H1 (cell line): Measurements from ENCODE around the gene ZNF532. TPM values are rescaled to one million over a fixed set of nuclear protein-coding genes. Genes with fewer than 3 reads are reported as not detected.
A peak's percentile ranks its signal among the peaks of the same experiment; 100 is the strongest.

Source experiments
- ATF2 ChIP-seq: IDR thresholded peaks from 2 replicates; pipeline ENCODE4 v1.6.1; 2012; ENCODE audit warnings: low read length, inconsistent platforms
- CHD2 ChIP-seq: IDR thresholded peaks from 2 replicates; pipeline ENCODE4 v1.6.1; 2012; ENCODE audit warnings: low read length, improper control_type of control experiment
- GTF2F1 ChIP-seq: IDR thresholded peaks from 2 replicates; pipeline ENCODE4 v1.6.1; 2012; ENCODE audit warnings: low read depth, low read length, improper control_type of control experiment, borderline replicate concordance
- KDM1A ChIP-seq: fragments of 200-600, 300-600 bp; sonication (generic); IDR thresholded peaks from 2 replicates; pipeline ENCODE4 v1.7.1; 2016; ENCODE audit warnings: mild to moderate bottlenecking, low read length, borderline replicate concordance
- RAD21 ChIP-seq, 2 experiments: IDR thresholded peaks in 1 of 2; conservative IDR thresholded peaks in 1 of 2; 2 replicates each; pipeline ENCODE4 v1.6.1; 2011; ENCODE audit warnings: low read depth in 2 of 2, low read length in 2 of 2, improper control_type of control experiment in 1 of 2, inconsistent platforms in 1 of 2, mild to moderate bottlenecking in 1 of 2, moderate library complexity in 1 of 2
- SAP30 ChIP-seq: fragments of 300-600 bp; sonication (generic); IDR thresholded peaks from 2 replicates; pipeline ENCODE4 v1.7.1; 2012; ENCODE audit warnings: low read length, moderate library complexity, mild to moderate bottlenecking, inconsistent platforms; ENCODE audit not compliant: insufficient read depth, insufficient replicate concordance
- SIX5 ChIP-seq: IDR thresholded peaks from 2 replicates; pipeline ENCODE4 v1.6.1; 2011; ENCODE audit warnings: mild to moderate bottlenecking, low read depth, low read length
- SP1 ChIP-seq: IDR thresholded peaks from 2 replicates; pipeline ENCODE4 v1.6.1; 2011; ENCODE audit warnings: low read depth, low read length
- TBP ChIP-seq: IDR thresholded peaks from 2 replicates; pipeline ENCODE4 v1.6.1; 2011; ENCODE audit warnings: low read depth, low read length, improper control_type of control experiment
- ZNF274 ChIP-seq: IDR thresholded peaks from 2 replicates; pipeline ENCODE4 v1.7.0; 2012; ENCODE audit warnings: low read length, borderline replicate concordance; ENCODE audit errors: extremely low read depth
- polyA plus RNA-seq, 7 experiments: library from polyadenylated mRNA; depleted of rRNA in 3 of 7; stranded (reverse) in 5 of 7; unstranded in 2 of 7; fragments of >200 nt in 5 of 7; fragments of 200-250 nt in 2 of 7; gene quantifications; 1 replicate in 5 of 7; 2 replicates in 1 of 7; 4 replicates in 1 of 7; pipeline versions ENCODE4 v1.2.1 to v1.2.3, GENCODE V29; 2011 to 2013; ENCODE audit warnings: missing spikeins in 2 of 7, mixed read lengths in 2 of 7
- total RNA-seq: library from RNA; stranded (reverse); fragmentation: NEBNext Ultra II Directional; extraction: Animal tissue kit (Norgen Biotek cat#: 25700); gene quantifications from 2 replicates; pipeline ENCODE4 v1.2.1, GENCODE V29; 2021

ZNF532 gene
- total and polyA plus RNA-seq, 2 of the 8 experiments (the other 6 are each of a cell fraction or from before 2014, with no cell fraction given): 143 to 240 TPM

- TF ChIP-seq SAP30: no peak
- no peak for TF ChIP-seq GTF2F1
- TF ChIP-seq TBP: peak; percentile 54; the same call in 1 of the 2 replicates
- no peak for TF ChIP-seq CHD2
- TF ChIP-seq RAD21 (IDR thresholded peaks at IDR 0.05 in 1 of 2, conservative IDR thresholded peaks at IDR 0.05 in 1 of 2; ENCODE audit: low read depth in 2 of 2, low read length in 2 of 2): peak in 1 of 2 experiments; percentile 5; a peak in 1 of 4 replicates
- no peak for TF ChIP-seq ZNF274
- TF ChIP-seq KDM1A: peak; percentile 80; the same call in 1 of the 2 replicates
- TF ChIP-seq ATF2: 0 out of 2 replicates have a peak, but pooled peaks have one; percentile 28
- no peak for TF ChIP-seq SIX5
- peak; percentile 69; the same call in 1 of the 2 replicates for TF ChIP-seq SP1
These were observed 17.1 kb upstream of the ZNF532 start (continued) for GRCh38 chr18:58847383-58848071.
